Stomach (tissue), 9 donors: Measurements from ENCODE around the gene EDN1. TPM values are rescaled to one million over a fixed set of nuclear protein-coding genes. Genes with fewer than 3 reads are reported as not detected.
A peak's percentile ranks its signal among the peaks of the same experiment; 100 is the strongest.

ENCODE experiments used
- DNase-seq, 2 donors: peaks; one replicate each; pipeline versions ENCODE4 v3.0.0 to v3.0.0-alpha.2; 2013 to 2019
- H3K27ac ChIP-seq, 5 donors: fragments of 200-600 bp in 4 of 5; sonication (generic) in 4 of 5; one replicate each; pipeline ENCODE4 v1.5.1; 2013 to 2019; ENCODE audit warnings: mild to moderate bottlenecking in 1 of 5, moderate library complexity in 1 of 5
- H3K27me3 ChIP-seq, 3 donors: fragments of 200-600 bp; sonication (generic); one replicate each; pipeline ENCODE4 v1.5.1; 2017 to 2019; ENCODE audit warnings: mixed run types in 1 of 3
- H3K36me3 ChIP-seq, 4 donors: fragments of 200-600 bp; sonication (generic); 1 replicate in 3 of 4; 2 replicates in 1 of 4; pipeline ENCODE4 v1.5.1; 2016 to 2019
- H3K4me1 ChIP-seq, 4 donors: fragments of 200-600 bp; sonication (generic); one replicate each; pipeline ENCODE4 v1.5.1; 2016 to 2019
- H3K4me3 ChIP-seq, 4 donors: fragments of 200-600 bp; sonication (generic) in 3 of 4; one replicate each; pipeline ENCODE4 v1.5.1; 2016 to 2019; ENCODE audit warnings: mild to moderate bottlenecking in 1 of 4
- H3K9me3 ChIP-seq, 4 donors: fragments of 200-600 bp; sonication (generic); one replicate each; pipeline ENCODE4 v1.5.1; 2016 to 2019
- CTCF ChIP-seq, 7 experiments: fragments of 450-650 bp in 4 of 7; fragments of 200-600 bp in 3 of 7; sonication (generic) in 3 of 7; IDR thresholded peaks; one replicate each; pipeline ENCODE4 v1.5.1; 2016 to 2019; ENCODE audit warnings: antibody characterized with exemption in 7 of 7, control low read depth in 2 of 7, mild to moderate bottlenecking in 1 of 7
- EP300 ChIP-seq: sonication (generic); formaldehyde crosslinking; IDR thresholded peaks from one replicate; pipeline ENCODE4 v1.6.1; 2017; ENCODE audit warnings: antibody characterized with exemption
- POLR2A ChIP-seq, 4 donors: fragments of 450-650 bp; IDR thresholded peaks; one replicate each; pipeline ENCODE4 v1.6.1; 2016; ENCODE audit warnings: antibody characterized with exemption in 4 of 4, control low read depth in 2 of 4, mild to moderate bottlenecking in 1 of 4, moderate library complexity in 1 of 4
- POLR2AphosphoS5 ChIP-seq, 3 donors: sonication (generic); formaldehyde crosslinking; IDR thresholded peaks; one replicate each; pipeline ENCODE4 v1.6.1; 2016; ENCODE audit warnings: antibody characterized with exemption in 3 of 3
- WGBS, 5 donors: extraction: QIAGEN DNeasy Blood & Tissue Kit in 3 of 5; methylation state at CpG; one replicate each; pipeline versions ENCODE4 v1.1.5 to v1.1.7; 2013 to 2018; 5-methylcytosine and 5-hydroxymethylcytosine counted together
- intact Hi-C: fragments of 100-400 bp; cut with DNase I; formaldehyde crosslinking; loops from one replicate; pipeline ENCODE4 v1.15.1; 2023; ENCODE audit warnings: low total_unique reads
- polyA plus RNA-seq, 3 donors: library from polyadenylated mRNA; stranded (reverse); fragments of 200-250 nt; gene quantifications; one replicate each; pipeline ENCODE4 v1.2.3, GENCODE V29; 2013
- total RNA-seq, 5 donors: library from RNA; depleted of rRNA; stranded (reverse); fragments of >200 nt; gene quantifications; one replicate each; pipeline versions ENCODE4 v1.1.0 to v1.2.3, GENCODE V29; 2014 to 2016
- donor health status: healthy with polysubstance abuse.
- donor health status: Bipolar disorder and iron deficiency.
- donor health status: healthy.

Gene EDN1
- total and polyA plus RNA-seq, 8 donors, result 0.58 to 95.1 (median 12.6) TPM

- TF ChIP-seq EP300, result no peak
- TF ChIP-seq POLR2A (IDR thresholded peaks at IDR 0.05), result no peak
- no peak for TF ChIP-seq POLR2AphosphoS5 (IDR thresholded peaks at IDR 0.05)
- no peak for TF ChIP-seq CTCF (IDR thresholded peaks at IDR 0.05)
- Histone ChIP-seq H3K4me1 (no peaks in the 10 kb centered on the region), H3K4me3 (no peak overlapping the region), H3K36me3 (no peaks in the 10 kb centered on the region), H3K27me3 (no peaks in the 10 kb centered on the region), H3K9me3 (no peaks in the 10 kb centered on the region), H3K27ac (no peak overlapping the region)
- 79 to 98% (median 90%) methylated on average over 1 of the region's 1 CpG for WGBS, 5 donors
- no peak for DNase-seq
- intact Hi-C loops, result no loop called here
These were observed 24.9 kb upstream of the EDN1 start for GRCh38 chr6:12265296-12265695.

GRCh38 chr6:12265791-12266190 lies 24.4 kb upstream of the EDN1 start:
- WGBS, 5 donors, result 88 to 94% (median 90%) methylated on average over 2 of the region's 2 CpGs
- TF ChIP-seq CTCF (IDR thresholded peaks at IDR 0.05), result no peak
- no peaks in the 10 kb centered on the region for H3K27me3 ChIP-seq
- H3K4me1 ChIP-seq, result no peaks in the 10 kb centered on the region
- H3K36me3 ChIP-seq, result no peaks in the 10 kb centered on the region
- no peak overlapping the region for H3K4me3 ChIP-seq
- H3K27ac ChIP-seq, result no peak overlapping the region
- intact Hi-C loops, result no loop called here
- peak in 1 of 2 donors; percentile 20 for DNase-seq
- no peaks in the 10 kb centered on the region for H3K9me3 ChIP-seq

GRCh38 chr6:12266571-12266970 lies 23.6 kb upstream of the EDN1 start:
- 67 to 83% (median 75%) methylated on average over 2 of the region's 2 CpGs for WGBS, 5 donors
- Histone ChIP-seq H3K27ac (no peak overlapping the region), H3K4me1 (no peaks in the 10 kb centered on the region), H3K36me3 (no peaks in the 10 kb centered on the region), H3K4me3 (no peak overlapping the region), H3K27me3 (no peaks in the 10 kb centered on the region), H3K9me3 (peaks cover 0 to 5% (median under 1%) of the 10 kb centered on the region in 4 donors)
- intact Hi-C loops, result no loop called here
- no peak for DNase-seq
- no peak for TF ChIP-seq EP300
- TF ChIP-seq POLR2AphosphoS5 (IDR thresholded peaks at IDR 0.05), result no peak

GRCh38 chr6:12269110-12269509 lies 21.1 kb upstream of the EDN1 start:
- H3K9me3 ChIP-seq, result peaks cover 0 to 11% (median 3%) of the 10 kb centered on the region in 4 donors
- intact Hi-C loops, result no loop called here
- no peak for TF ChIP-seq POLR2AphosphoS5 (IDR thresholded peaks at IDR 0.05)
- TF ChIP-seq POLR2A (IDR thresholded peaks at IDR 0.05), result no peak
- TF ChIP-seq EP300, result no peak
- TF ChIP-seq CTCF (IDR thresholded peaks at IDR 0.05), result no peak
- WGBS, 5 donors, result 75 to 84% (median 82%) methylated on average over 2 of the region's 2 CpGs
- DNase-seq, result no peak
- no peak overlapping the region for H3K27ac ChIP-seq
- H3K4me3 ChIP-seq, result no peak overlapping the region
- H3K4me1 ChIP-seq, result no peaks in the 10 kb centered on the region
- no peaks in the 10 kb centered on the region for H3K36me3 ChIP-seq
- H3K27me3 ChIP-seq, result no peaks in the 10 kb centered on the region

- Histone ChIP-seq H3K4me1 (no peaks in the 10 kb centered on the region), H3K9me3 (peaks cover 0 to 11% (median 3%) of the 10 kb centered on the region in 4 donors), H3K27ac (no peak overlapping the region), H3K4me3 (no peak overlapping the region), H3K27me3 (no peaks in the 10 kb centered on the region), H3K36me3 (no peaks in the 10 kb centered on the region)
- intact Hi-C loops, result no loop called here
- DNase-seq, result no peak
- 93 to 97% (median 96%) methylated on average over 4 of the region's 4 CpGs for WGBS, 5 donors
- no peak for TF ChIP-seq EP300
- no peak for TF ChIP-seq POLR2AphosphoS5 (IDR thresholded peaks at IDR 0.05)
- no peak for TF ChIP-seq CTCF (IDR thresholded peaks at IDR 0.05)
These were observed 19.5 kb upstream of the EDN1 start for GRCh38 chr6:12270551-12271230.
